ENCODE measurements around the gene NBEAL1.

DNA sequence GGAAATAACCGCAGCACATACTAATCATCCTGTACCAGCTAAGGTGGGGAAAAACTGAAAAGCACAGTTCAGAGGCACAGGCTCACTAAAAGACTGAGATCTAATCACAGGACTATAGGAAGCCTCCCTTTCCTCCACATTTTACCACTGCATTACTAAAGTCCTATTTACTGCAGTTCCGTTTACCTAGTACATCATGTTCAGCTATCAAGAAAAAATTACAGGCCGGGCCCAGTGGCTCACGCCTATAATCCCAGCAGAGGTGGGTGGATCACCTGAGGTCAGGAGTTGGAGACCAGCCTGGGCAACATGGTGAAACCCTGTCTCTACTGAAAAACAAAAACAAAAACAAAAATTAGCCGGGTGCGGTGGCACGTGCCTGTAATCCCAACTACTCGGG lies 11.0 kb upstream of the NBEAL1 start:
- TF ChIP-seq, protein P1, sequence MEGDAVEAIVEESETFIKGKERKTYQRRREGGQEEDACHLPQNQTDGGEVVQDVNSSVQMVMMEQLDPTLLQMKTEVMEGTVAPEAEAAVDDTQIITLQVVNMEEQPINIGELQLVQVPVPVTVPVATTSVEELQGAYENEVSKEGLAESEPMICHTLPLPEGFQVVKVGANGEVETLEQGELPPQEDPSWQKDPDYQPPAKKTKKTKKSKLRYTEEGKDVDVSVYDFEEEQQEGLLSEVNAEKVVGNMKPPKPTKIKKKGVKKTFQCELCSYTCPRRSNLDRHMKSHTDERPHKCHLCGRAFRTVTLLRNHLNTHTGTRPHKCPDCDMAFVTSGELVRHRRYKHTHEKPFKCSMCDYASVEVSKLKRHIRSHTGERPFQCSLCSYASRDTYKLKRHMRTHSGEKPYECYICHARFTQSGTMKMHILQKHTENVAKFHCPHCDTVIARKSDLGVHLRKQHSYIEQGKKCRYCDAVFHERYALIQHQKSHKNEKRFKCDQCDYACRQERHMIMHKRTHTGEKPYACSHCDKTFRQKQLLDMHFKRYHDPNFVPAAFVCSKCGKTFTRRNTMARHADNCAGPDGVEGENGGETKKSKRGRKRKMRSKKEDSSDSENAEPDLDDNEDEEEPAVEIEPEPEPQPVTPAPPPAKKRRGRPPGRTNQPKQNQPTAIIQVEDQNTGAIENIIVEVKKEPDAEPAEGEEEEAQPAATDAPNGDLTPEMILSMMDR (IDR thresholded peaks at IDR 0.05) = no peak
- TF ChIP-seq POLR2A (IDR thresholded peaks at IDR 0.05) = no peak
